ENCODE measurements around the gene CDH1. TPM values are rescaled to one million over a fixed set of nuclear protein-coding genes. Genes with fewer than 3 reads are reported as not detected.
"Not testable (repeated sequence)": the region's sequence is repeated elsewhere in the genome, so short reads cannot be mapped to it uniquely, and the experiment has no call there.

CDH1 gene
- total and polyA plus RNA-seq, 3 experiments from 2014 or later = 0.18 to 0.94 (median 0.37) TPM

DNA sequence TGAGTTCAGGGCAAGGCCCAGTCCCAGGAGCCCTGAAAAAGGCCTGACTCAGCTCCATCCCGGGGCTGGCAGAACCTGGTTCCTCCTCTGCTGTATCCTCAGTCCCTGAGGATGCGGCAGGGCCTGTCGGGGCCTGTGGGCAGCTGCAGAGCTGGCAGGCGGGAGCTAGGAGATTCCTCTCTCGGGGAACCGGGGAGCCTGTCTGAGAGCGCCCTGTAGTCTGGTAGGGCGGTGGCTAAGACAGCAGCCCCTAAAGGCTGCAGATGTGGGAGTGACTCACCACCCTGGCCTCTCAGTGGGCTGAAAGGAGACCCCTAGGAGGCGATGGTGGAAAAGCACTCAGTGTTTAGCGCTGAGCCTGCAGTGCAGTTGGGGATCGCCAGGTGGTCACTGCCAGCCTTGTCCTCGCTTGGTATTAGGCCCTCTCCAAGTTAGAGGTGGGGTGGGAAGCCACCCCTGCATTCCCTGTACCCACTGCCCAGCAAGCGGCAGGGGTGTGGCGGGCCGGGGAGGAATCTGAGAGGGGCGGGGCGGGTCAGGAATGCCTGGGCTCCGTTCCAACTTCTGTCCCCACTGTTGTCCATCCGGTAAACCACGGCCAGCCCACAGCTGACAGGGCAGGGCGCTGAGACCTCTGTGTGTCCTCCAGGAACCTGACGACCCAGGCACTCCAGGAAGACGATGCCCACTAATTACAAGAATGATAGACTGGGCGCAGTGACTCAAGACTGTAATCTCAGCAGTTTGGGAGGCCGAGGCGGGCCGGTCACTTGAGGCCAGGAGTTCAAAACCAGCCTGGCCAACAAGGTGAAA, 29.5 kb upstream of the CDH1 start:
- no peaks in the 10 kb centered on the region for H3K9me3 ChIP-seq (ENCODE audit: low read length)
- no peaks in the 10 kb centered on the region for H3K36me3 Mint-ChIP-seq
- no peaks in the 10 kb centered on the region for H3K9me3 Mint-ChIP-seq
- no peak overlapping the region for H3K27ac Mint-ChIP-seq
- no peaks in the 10 kb centered on the region for H3K4me1 ChIP-seq (ENCODE audit: insufficient read depth, low read length)
- H3K4me3 Mint-ChIP-seq = no peak overlapping the region
- no peak overlapping the region for H3K4me3 ChIP-seq (ENCODE audit: low read length)
- no peaks in the 10 kb centered on the region for H3K27me3 ChIP-seq (ENCODE audit: insufficient read depth, low read length, poor library complexity, severe bottlenecking)
- H3K27me3 Mint-ChIP-seq = peaks cover 13 to 15% of the 10 kb centered on the region in 2 donors
- ChIA-PET POLR2A (no interaction called here), CTCF (no interaction called here)
- no peak overlapping the region for H3K27ac ChIP-seq (ENCODE audit: low read depth, low read length)
- no peaks in the 10 kb centered on the region for H3K36me3 ChIP-seq (ENCODE audit: insufficient read depth, low read length)
- peaks cover 0 to 8% (median 2%) of the 10 kb centered on the region in 3 donors for H3K4me1 Mint-ChIP-seq
- no peak for DNase-seq

DNA sequence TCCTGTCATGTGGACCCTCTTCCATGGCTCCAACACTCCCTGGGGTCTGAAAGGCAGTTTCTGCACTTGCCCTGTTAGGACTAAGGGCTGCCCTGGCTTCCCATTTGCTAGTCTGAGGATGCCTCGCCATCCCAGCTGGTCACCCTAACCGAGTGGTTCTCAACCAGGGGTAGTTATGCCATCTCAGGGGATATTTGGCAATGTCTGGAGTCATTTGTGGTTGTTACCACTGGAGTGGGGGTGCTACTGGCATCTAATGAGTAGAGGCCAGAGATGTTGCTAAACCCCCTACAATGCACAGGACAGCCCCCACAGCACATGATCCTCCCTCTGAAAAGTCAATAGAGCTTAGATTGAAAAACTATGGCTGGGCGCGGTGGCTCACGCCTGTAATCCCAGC, 26.9 kb upstream of the CDH1 start:
- Histone ChIP-seq H3K36me3 (ENCODE audit: insufficient read depth, low read length) (no peaks in the 10 kb centered on the region), H3K4me1 (ENCODE audit: insufficient read depth, low read length) (no peaks in the 10 kb centered on the region), H3K9me3 (ENCODE audit: low read length) (no peaks in the 10 kb centered on the region), H3K27me3 (ENCODE audit: insufficient read depth, low read length, poor library complexity, severe bottlenecking) (no peaks in the 10 kb centered on the region), H3K27ac (ENCODE audit: low read depth, low read length) (no peak overlapping the region), H3K4me3 (ENCODE audit: low read length) (no peak overlapping the region)
- Mint-ChIP-seq H3K27me3 (peaks cover 15 to 23% of the 10 kb centered on the region in 2 donors), H3K36me3 (no peaks in the 10 kb centered on the region), H3K4me3 (no peak overlapping the region), H3K4me1 (peaks cover 0 to 4% (median 2%) of the 10 kb centered on the region in 3 donors), H3K9me3 (no peaks in the 10 kb centered on the region), H3K27ac (no peak overlapping the region)
- CTCF ChIA-PET = no interaction called here
- POLR2A ChIA-PET = no interaction called here
- no peak for DNase-seq

DNA sequence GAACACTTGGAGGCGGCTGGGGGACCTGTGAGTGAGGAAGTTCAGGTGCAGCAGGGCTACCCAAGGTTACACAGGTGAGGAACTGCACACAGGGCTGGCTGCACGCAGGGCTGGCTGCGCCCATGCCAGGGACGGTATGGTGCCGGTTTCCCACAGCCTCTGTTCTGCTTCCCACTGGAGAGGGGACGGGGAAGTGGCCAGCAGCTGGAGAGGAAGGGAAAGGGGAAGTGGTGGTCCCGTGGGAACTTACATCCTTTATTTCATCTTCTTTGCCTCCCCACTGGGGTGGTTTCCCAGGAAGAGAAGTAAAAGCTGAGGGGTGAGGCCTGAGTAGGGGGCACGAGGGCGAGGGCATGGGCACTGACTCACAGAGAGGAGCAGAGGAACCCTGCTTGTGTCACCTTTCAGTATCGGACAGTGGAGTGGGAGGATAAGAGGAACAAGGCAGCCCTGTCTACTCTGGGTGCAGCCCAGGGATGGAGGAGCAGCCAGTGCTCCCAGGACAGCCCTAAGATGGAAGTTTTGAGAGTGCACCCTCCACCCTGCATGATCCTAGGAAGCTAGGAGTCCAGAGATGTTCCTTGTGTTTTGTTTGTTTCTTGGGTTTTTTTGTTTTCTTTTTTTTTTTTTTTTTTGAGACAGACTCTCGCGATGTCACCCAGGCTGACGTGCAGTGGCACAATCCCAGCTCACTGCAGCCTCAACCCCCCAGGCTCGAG, 25.5 kb upstream of the CDH1 start:
- Histone ChIP-seq H3K27ac (ENCODE audit: low read depth, low read length) (no peak overlapping the region), H3K9me3 (ENCODE audit: low read length) (no peaks in the 10 kb centered on the region), H3K4me3 (ENCODE audit: low read length) (no peak overlapping the region), H3K4me1 (ENCODE audit: insufficient read depth, low read length) (no peaks in the 10 kb centered on the region), H3K27me3 (ENCODE audit: insufficient read depth, low read length, poor library complexity, severe bottlenecking) (no peaks in the 10 kb centered on the region), H3K36me3 (ENCODE audit: insufficient read depth, low read length) (no peaks in the 10 kb centered on the region)
- CTCF ChIA-PET = interaction anchor here (1.0 kb wide), 1 partner anchor 89 kb away, joined by 3 read pairs; no protein-coding TSS in a partner anchor
- H3K27me3 Mint-ChIP-seq = peaks cover 15 to 23% of the 10 kb centered on the region in 2 donors
- POLR2A ChIA-PET = no interaction called here
- H3K9me3 Mint-ChIP-seq = no peaks in the 10 kb centered on the region
- H3K4me3 Mint-ChIP-seq = no peak overlapping the region
- H3K4me1 Mint-ChIP-seq = peaks cover 0 to 4% (median 2%) of the 10 kb centered on the region in 3 donors
- H3K36me3 Mint-ChIP-seq = no peaks in the 10 kb centered on the region
- peak overlapping the region in 1 of 8 donors; percentile 33 for H3K27ac Mint-ChIP-seq
- no peak for DNase-seq

DNA sequence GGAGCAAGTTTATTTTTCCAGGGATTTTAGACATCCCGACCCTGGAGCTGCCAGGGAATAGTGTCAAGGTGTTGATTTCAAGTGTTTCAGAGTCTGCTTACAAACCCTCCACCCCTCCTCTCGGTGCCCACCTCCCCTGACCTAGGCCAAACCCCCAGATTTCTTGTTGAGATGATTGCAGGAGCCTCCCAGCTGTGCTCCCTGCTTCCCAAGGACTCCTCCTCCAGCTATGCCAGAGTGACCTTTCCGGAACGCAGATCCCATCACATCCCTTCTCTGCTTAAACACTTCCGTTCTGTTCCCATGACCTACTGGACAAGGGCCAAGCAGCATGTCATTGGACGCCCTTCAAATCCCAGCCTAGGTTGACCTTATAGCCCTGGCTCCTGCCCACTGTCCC, 23.7 kb upstream of the CDH1 start:
- Mint-ChIP-seq H3K4me3 (no peak overlapping the region), H3K4me1 (peaks cover 0 to 4% (median 2%) of the 10 kb centered on the region in 3 donors), H3K27ac (no peak overlapping the region), H3K9me3 (no peaks in the 10 kb centered on the region), H3K36me3 (no peaks in the 10 kb centered on the region), H3K27me3 (peaks cover 13 to 23% of the 10 kb centered on the region in 2 donors)
- no peaks in the 10 kb centered on the region for H3K4me1 ChIP-seq (ENCODE audit: insufficient read depth, low read length)
- H3K27ac ChIP-seq (ENCODE audit: low read depth, low read length) = no peak overlapping the region
- H3K9me3 ChIP-seq (ENCODE audit: low read length) = no peaks in the 10 kb centered on the region
- no peaks in the 10 kb centered on the region for H3K27me3 ChIP-seq (ENCODE audit: insufficient read depth, low read length, poor library complexity, severe bottlenecking)
- no peaks in the 10 kb centered on the region for H3K36me3 ChIP-seq (ENCODE audit: insufficient read depth, low read length)
- H3K4me3 ChIP-seq (ENCODE audit: low read length) = no peak overlapping the region
- CTCF ChIA-PET = no interaction called here
- POLR2A ChIA-PET = no interaction called here
- no peak for DNase-seq

DNA sequence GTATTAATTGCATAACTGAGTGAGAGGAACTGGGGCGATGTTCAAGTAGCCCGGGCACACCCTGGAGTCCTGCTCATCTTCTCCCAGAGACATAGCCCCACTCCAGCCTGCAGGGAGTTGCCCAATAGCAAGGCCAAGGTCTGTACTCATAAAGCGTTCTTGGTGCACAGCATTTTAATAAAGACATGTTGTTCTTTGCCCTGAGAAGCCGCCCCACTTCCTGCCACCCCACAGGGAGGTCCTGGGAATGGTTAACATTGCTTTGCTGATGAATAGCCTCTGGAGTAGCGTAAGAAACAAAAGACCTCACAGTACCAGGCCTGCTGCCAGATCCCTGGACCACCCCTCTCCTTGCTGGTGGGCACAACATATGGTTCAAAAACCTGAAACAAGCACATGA, 21.6 kb upstream of the CDH1 start:
- H3K4me3 Mint-ChIP-seq = no peak overlapping the region
- peaks cover 5 to 14% of the 10 kb centered on the region in 2 donors for H3K27me3 Mint-ChIP-seq
- ChIA-PET POLR2A (no interaction called here), CTCF (no interaction called here)
- H3K9me3 ChIP-seq (ENCODE audit: low read length) = no peaks in the 10 kb centered on the region
- no peak overlapping the region for H3K4me3 ChIP-seq (ENCODE audit: low read length)
- no peaks in the 10 kb centered on the region for H3K9me3 Mint-ChIP-seq
- DNase-seq = no peak
- no peaks in the 10 kb centered on the region for H3K36me3 Mint-ChIP-seq
- no peak overlapping the region for H3K27ac ChIP-seq (ENCODE audit: low read depth, low read length)
- H3K4me1 ChIP-seq (ENCODE audit: insufficient read depth, low read length) = no peaks in the 10 kb centered on the region
- H3K27ac Mint-ChIP-seq = no peak overlapping the region
- H3K27me3 ChIP-seq (ENCODE audit: insufficient read depth, low read length, poor library complexity, severe bottlenecking) = no peaks in the 10 kb centered on the region
- H3K4me1 Mint-ChIP-seq = peaks cover 0 to 9% (median 2%) of the 10 kb centered on the region in 3 donors
- H3K36me3 ChIP-seq (ENCODE audit: insufficient read depth, low read length) = no peaks in the 10 kb centered on the region

DNA sequence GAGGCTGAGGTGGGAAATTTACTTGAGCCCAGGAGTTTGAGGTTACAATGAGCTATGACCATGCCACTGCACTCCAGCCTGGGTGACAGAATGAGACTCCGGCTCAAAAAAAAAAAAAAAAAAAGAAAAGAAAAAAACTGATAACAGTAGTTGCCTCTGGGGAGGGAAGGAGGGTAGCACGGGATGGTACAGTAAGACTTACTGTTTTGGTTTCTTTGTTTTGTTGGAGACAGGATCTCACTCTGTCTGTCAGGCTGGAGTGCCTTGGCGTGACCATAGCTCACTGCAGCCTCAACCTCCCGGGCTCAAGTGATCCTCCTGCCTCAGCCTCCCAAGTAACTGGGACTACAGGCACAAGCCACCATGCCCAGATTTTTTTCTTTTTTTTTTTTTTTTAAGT, 20.6 kb upstream of the CDH1 start:
- H3K27ac Mint-ChIP-seq; H3K4me3 ChIP-seq (ENCODE audit: low read length); H3K9me3 Mint-ChIP-seq; H3K27me3 Mint-ChIP-seq; H3K4me3 Mint-ChIP-seq; H3K4me1 Mint-ChIP-seq; CTCF ChIA-PET; H3K9me3 ChIP-seq (ENCODE audit: low read length); DNase-seq; POLR2A ChIA-PET; H3K4me1 ChIP-seq (ENCODE audit: insufficient read depth, low read length); H3K27ac ChIP-seq (ENCODE audit: low read depth, low read length); H3K36me3 ChIP-seq (ENCODE audit: insufficient read depth, low read length); H3K36me3 Mint-ChIP-seq; H3K27me3 ChIP-seq (ENCODE audit: insufficient read depth, low read length, poor library complexity, severe bottlenecking): not testable (repeated sequence)

DNA sequence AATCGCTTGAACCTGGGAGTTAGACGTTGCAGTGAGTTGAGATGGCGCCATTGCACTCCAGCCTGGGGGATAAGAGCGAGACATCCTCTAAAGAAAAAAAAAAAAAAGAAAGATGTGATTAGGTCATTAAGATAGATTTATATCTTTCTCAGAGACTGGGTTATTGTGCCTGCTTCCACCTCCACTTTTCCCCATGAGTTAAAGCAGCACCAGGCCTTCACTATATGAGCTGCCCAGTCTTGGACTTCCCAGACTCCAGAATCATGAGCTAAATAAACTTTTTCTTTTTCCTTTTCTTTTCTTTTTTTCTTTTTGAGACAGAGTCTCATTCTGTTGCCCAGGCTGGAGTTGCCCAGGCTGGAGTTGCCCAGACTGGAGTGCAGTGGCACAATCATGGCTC, 19.4 kb upstream of the CDH1 start:
- H3K4me1 Mint-ChIP-seq = peaks cover 0 to 5% (median 0%) of the 10 kb centered on the region in 3 donors
- CTCF ChIA-PET = no interaction called here
- H3K27ac ChIP-seq (ENCODE audit: low read depth, low read length) = no peak overlapping the region

DNA sequence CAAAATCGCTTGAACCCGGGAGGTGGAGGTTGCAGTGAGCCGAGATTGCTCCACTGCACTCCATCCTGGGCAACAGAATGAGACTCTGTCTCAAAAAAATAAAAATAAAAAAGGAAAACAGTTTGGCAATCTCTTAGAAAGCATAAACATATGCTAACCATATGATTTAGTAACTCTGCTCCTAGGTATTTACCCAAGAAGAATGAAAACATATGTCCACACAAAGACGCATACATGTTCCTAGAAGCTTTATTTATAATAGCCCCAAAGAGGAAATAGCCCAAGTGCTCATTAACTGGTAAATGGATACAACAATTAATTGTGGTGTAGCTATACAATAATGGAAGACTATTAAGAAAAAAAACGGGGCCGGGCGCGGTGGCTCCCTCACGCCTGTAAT, 18.5 kb upstream of the CDH1 start:
- Mint-ChIP-seq H3K27me3 (peaks cover 1% of the 10 kb centered on the region in 2 donors), H3K4me3 (no peak overlapping the region), H3K4me1 (peaks cover 0 to 5% (median 0%) of the 10 kb centered on the region in 3 donors), H3K27ac (no peak overlapping the region), H3K36me3 (no peaks in the 10 kb centered on the region), H3K9me3 (no peaks in the 10 kb centered on the region)
- Histone ChIP-seq H3K27me3 (ENCODE audit: insufficient read depth, low read length, poor library complexity, severe bottlenecking) (no peaks in the 10 kb centered on the region), H3K9me3 (ENCODE audit: low read length) (no peaks in the 10 kb centered on the region), H3K4me3 (ENCODE audit: low read length) (no peak overlapping the region), H3K4me1 (ENCODE audit: insufficient read depth, low read length) (no peaks in the 10 kb centered on the region), H3K36me3 (ENCODE audit: insufficient read depth, low read length) (no peaks in the 10 kb centered on the region), H3K27ac (ENCODE audit: low read depth, low read length) (no peak overlapping the region)
- POLR2A ChIA-PET = interaction anchor here (0.6 kb wide), 1 partner anchor 244 kb away, joined by 5 read pairs; no protein-coding TSS in a partner anchor
- DNase-seq = no peak
- CTCF ChIA-PET = no interaction called here

More for the DNA sequence above, 19.4 kb upstream of the CDH1 start:
- H3K4me1 ChIP-seq (ENCODE audit: insufficient read depth, low read length) = no peaks in the 10 kb centered on the region
- H3K9me3 ChIP-seq (ENCODE audit: low read length) = no peaks in the 10 kb centered on the region
- Mint-ChIP-seq H3K27me3 (peaks cover 4 to 9% of the 10 kb centered on the region in 2 donors), H3K27ac (no peak overlapping the region), H3K36me3 (no peaks in the 10 kb centered on the region), H3K9me3 (no peaks in the 10 kb centered on the region), H3K4me3 (no peak overlapping the region)
- no peaks in the 10 kb centered on the region for H3K27me3 ChIP-seq (ENCODE audit: insufficient read depth, low read length, poor library complexity, severe bottlenecking)
- DNase-seq = no peak
- no peak overlapping the region for H3K4me3 ChIP-seq (ENCODE audit: low read length)
- POLR2A ChIA-PET = interaction anchor here (0.6 kb wide), 1 partner anchor 245 kb away, joined by 5 read pairs; no protein-coding TSS in a partner anchor
- no peaks in the 10 kb centered on the region for H3K36me3 ChIP-seq (ENCODE audit: insufficient read depth, low read length)
